Astrocyte (in vitro differentiated cells and primary cell): ENCODE results near the gene CHSY1. TPM values are rescaled to one million over a fixed set of nuclear protein-coding genes. Genes with fewer than 3 reads are reported as not detected.

Experiments used
- DNase-seq: peaks from one replicate; pipeline ENCODE4 v3.0.0-alpha.2; 2010; ENCODE audit warnings: low read depth
- FAIRE-seq: peaks from 2 replicates; lab custom pipeline; 2011; peaks lifted over from hg19 to GRCh38; lab: Jason Lieb, UNC
- H2AFZ ChIP-seq: 2 replicates; pipeline ENCODE4 v1.6.0; 2012; ENCODE audit warnings: low read depth, low read length, inconsistent platforms
- H3K27ac ChIP-seq: 2 replicates; pipeline ENCODE4 v1.5.1; 2011; ENCODE audit warnings: low read depth, low read length, inconsistent platforms
- H3K27me3 ChIP-seq: 2 replicates; pipeline ENCODE4 v1.6.0; 2011; ENCODE audit warnings: low read length, inconsistent platforms; ENCODE audit not compliant: insufficient read depth
- H3K36me3 ChIP-seq: 2 replicates; pipeline ENCODE4 v1.5.1; 2011; ENCODE audit warnings: low read length, inconsistent platforms; ENCODE audit not compliant: insufficient read depth
- H3K4me1 ChIP-seq: 2 replicates; pipeline ENCODE4 v1.5.1; 2011; ENCODE audit warnings: low read length, inconsistent platforms; ENCODE audit not compliant: insufficient read depth
- H3K4me2 ChIP-seq: 2 replicates; pipeline ENCODE4 v1.6.0; 2012; ENCODE audit warnings: low read length, inconsistent platforms
- H3K4me3 ChIP-seq: 2 replicates; pipeline ENCODE4 v1.5.1; 2011; ENCODE audit warnings: low read depth, mild to moderate bottlenecking, low read length, inconsistent platforms; ENCODE audit not compliant: insufficient read depth
- H3K79me2 ChIP-seq: 2 replicates; pipeline ENCODE4 v1.6.0; 2012; ENCODE audit warnings: mild to moderate bottlenecking, low read length, inconsistent platforms; ENCODE audit not compliant: insufficient read depth
- H3K9ac ChIP-seq: 2 replicates; pipeline ENCODE4 v1.6.0; 2012; ENCODE audit warnings: mild to moderate bottlenecking, low read length, inconsistent platforms
- H3K9me3 ChIP-seq: 2 replicates; pipeline ENCODE4 v1.5.1; 2012; ENCODE audit warnings: low read depth, mild to moderate bottlenecking, low read length, inconsistent platforms; ENCODE audit not compliant: insufficient read depth
- H4K20me1 ChIP-seq: 2 replicates; pipeline ENCODE4 v1.6.0; 2012; ENCODE audit warnings: low read length, inconsistent platforms; ENCODE audit not compliant: insufficient read depth
- H3K27ac Mint-ChIP-seq: one replicate; pipeline ENCODE4 v1.8.0; 2021; ENCODE audit warnings: mild to moderate bottlenecking, mixed read lengths; ENCODE audit not compliant: unreplicated experiment
- H3K27me3 Mint-ChIP-seq: one replicate; pipeline ENCODE4 v1.8.0; 2021; ENCODE audit warnings: low read depth, mixed read lengths; ENCODE audit not compliant: unreplicated experiment
- H3K36me3 Mint-ChIP-seq: one replicate; pipeline ENCODE4 v1.8.0; 2021; ENCODE audit warnings: low read depth, mixed read lengths; ENCODE audit not compliant: unreplicated experiment
- H3K4me1 Mint-ChIP-seq: one replicate; pipeline ENCODE4 v1.8.0; 2021; ENCODE audit warnings: low read depth, mixed read lengths; ENCODE audit not compliant: unreplicated experiment
- H3K4me3 Mint-ChIP-seq: one replicate; pipeline ENCODE4 v1.8.0; 2021; ENCODE audit warnings: mild to moderate bottlenecking, moderate library complexity, mixed read lengths; ENCODE audit not compliant: unreplicated experiment
- H3K9me3 Mint-ChIP-seq: one replicate; pipeline ENCODE4 v1.8.0; 2021; ENCODE audit warnings: mild to moderate bottlenecking, mixed read lengths; ENCODE audit not compliant: unreplicated experiment
- CTCF ChIP-seq: IDR thresholded peaks from 2 replicates; pipeline ENCODE4 v1.5.1; 2011; ENCODE audit warnings: low read depth, mild to moderate bottlenecking, inconsistent platforms, low read length, moderate library complexity; ENCODE audit not compliant: insufficient read depth
- EZH2 ChIP-seq: IDR thresholded peaks from 2 replicates; pipeline ENCODE4 v1.6.1; 2012; ENCODE audit warnings: mild to moderate bottlenecking, low read length, inconsistent platforms; ENCODE audit not compliant: insufficient read depth
- total RNA-seq: library from RNA; stranded (reverse); gene quantifications from 2 replicates; pipeline ENCODE4 v1.2.1, GENCODE V29; 2021

CHSY1 gene
- total RNA-seq, 1 donor from 2014 or later = 42.2 TPM

GRCh38 chr15:101225658-101226057 is 26.2 kb downstream of the CHSY1 start:
- FAIRE-seq = no peak
- Mint-ChIP-seq H3K4me1 (peaks cover 11% of the 10 kb centered on the region), H3K4me3 (no peak overlapping the region), H3K9me3 (no peaks in the 10 kb centered on the region), H3K27me3 (no peaks in the 10 kb centered on the region), H3K27ac (no peak overlapping the region), H3K36me3 (peaks cover 16% of the 10 kb centered on the region)
- Histone ChIP-seq H3K9ac (no peak overlapping the region), H3K9me3 (no peaks in the 10 kb centered on the region), H3K4me3 (no peak overlapping the region), H3K4me1 (peaks cover 15% of the 10 kb centered on the region), H2AFZ (no peak overlapping the region), H3K79me2 (peaks cover 99% of the 10 kb centered on the region), H3K36me3 (peaks cover 2% of the 10 kb centered on the region), H3K27me3 (no peaks in the 10 kb centered on the region), H4K20me1 (peaks cover 93% of the 10 kb centered on the region), H3K27ac (peak overlapping the region; percentile 34), H3K4me2 (peak overlapping the region; percentile 10)
- TF ChIP-seq EZH2 (no peak), CTCF (no peak)
- peak; percentile 39 for DNase-seq

DNA sequence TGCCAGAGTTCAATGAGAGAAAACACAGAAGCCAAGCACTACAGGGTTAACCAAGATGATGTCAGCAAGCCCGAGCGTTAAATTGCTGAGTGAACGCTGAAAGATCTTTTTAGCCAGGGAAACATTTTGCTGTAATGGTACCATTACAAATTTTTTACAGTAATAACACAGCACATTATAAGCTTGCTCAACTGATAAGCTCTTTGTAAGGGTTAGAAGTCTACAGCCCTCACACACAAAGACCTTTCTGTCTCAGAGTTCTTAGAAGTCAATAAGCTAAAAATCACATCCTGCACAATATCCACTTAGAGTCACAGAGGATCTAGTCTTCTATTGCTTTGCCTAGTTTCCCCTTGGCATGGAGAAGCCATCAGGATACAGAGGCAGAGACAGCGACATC is 29.9 kb downstream of the CHSY1 start:
- DNase-seq (no peak), FAIRE-seq (no peak)
- H3K4me2 ChIP-seq = peak overlapping the region; percentile 39
- no peaks in the 10 kb centered on the region for H3K9me3 ChIP-seq
- peak overlapping the region; percentile 26 for H3K9ac ChIP-seq
- H3K27ac ChIP-seq = peak overlapping the region; percentile 9
- H2AFZ ChIP-seq = no peak overlapping the region
- peaks cover 5% of the 10 kb centered on the region for H3K36me3 ChIP-seq
- H3K4me1 Mint-ChIP-seq = peaks cover 20% of the 10 kb centered on the region
- peaks cover 97% of the 10 kb centered on the region for H4K20me1 ChIP-seq
- H3K79me2 ChIP-seq = peaks cover 99% of the 10 kb centered on the region
- peaks cover 13% of the 10 kb centered on the region for H3K36me3 Mint-ChIP-seq
- TF ChIP-seq EZH2 (no peak), CTCF (no peak)
- H3K4me3 Mint-ChIP-seq = no peak overlapping the region
- H3K4me1 ChIP-seq = peaks cover 15% of the 10 kb centered on the region
- no peaks in the 10 kb centered on the region for H3K27me3 Mint-ChIP-seq
- H3K4me3 ChIP-seq = no peak overlapping the region
- H3K27ac Mint-ChIP-seq = no peak overlapping the region
- H3K9me3 Mint-ChIP-seq = no peaks in the 10 kb centered on the region
- no peaks in the 10 kb centered on the region for H3K27me3 ChIP-seq

DNA sequence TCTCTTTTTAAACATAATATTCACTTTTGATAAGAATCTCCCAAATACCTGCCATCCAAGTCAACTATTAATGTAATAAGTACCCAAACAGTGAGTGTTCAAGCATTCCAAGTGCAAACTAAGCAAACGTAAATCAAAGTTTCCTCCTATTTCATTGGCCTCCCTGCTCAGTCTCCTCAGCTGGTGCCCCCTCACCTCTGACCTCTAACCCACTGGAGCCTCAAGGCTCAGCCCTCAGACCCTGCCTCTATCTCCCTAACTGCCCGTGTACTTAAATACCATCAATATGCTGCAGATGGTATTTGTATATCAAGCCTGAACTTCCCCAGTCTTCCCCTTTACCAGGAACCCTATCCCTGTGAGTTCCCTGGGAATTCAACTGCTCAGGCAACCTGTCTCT is 31.8 kb downstream of the CHSY1 start:
- Histone ChIP-seq H3K79me2 (peaks cover 99% of the 10 kb centered on the region), H3K4me2 (no peak overlapping the region), H3K9ac (no peak overlapping the region), H4K20me1 (peaks cover 96% of the 10 kb centered on the region), H3K4me3 (no peak overlapping the region), H3K4me1 (peaks cover 9% of the 10 kb centered on the region), H3K36me3 (peaks cover 5% of the 10 kb centered on the region), H2AFZ (no peak overlapping the region), H3K9me3 (no peaks in the 10 kb centered on the region), H3K27me3 (no peaks in the 10 kb centered on the region), H3K27ac (no peak overlapping the region)
- Mint-ChIP-seq H3K4me1 (peaks cover 27% of the 10 kb centered on the region), H3K27me3 (no peaks in the 10 kb centered on the region), H3K36me3 (peaks cover 10% of the 10 kb centered on the region), H3K9me3 (no peaks in the 10 kb centered on the region), H3K27ac (no peak overlapping the region), H3K4me3 (no peak overlapping the region)
- TF ChIP-seq EZH2 (no peak), CTCF (no peak)
- no peak for DNase-seq
- FAIRE-seq = no peak
